GM18505 (cell line): ENCODE results near the gene S100A2.
"Not testable (repeated sequence)": the region's sequence is repeated elsewhere in the genome, so short reads cannot be mapped to it uniquely, and the experiment has no call there.

Source experiments
- ATAC-seq: cut with Tn5 transposase; IDR thresholded peaks from one replicate; pipeline ENCODE4 v1.9.1; 2021; ENCODE audit not compliant: unreplicated experiment
- POLR2A ChIP-seq: IDR thresholded peaks from 4 replicates; pipeline ENCODE4 v1.6.1; 2011; ENCODE audit warnings: borderline replicate concordance; ENCODE audit not compliant: insufficient read depth, insufficient read length; ENCODE audit errors: extremely low read depth

S100A2 gene

DNA sequence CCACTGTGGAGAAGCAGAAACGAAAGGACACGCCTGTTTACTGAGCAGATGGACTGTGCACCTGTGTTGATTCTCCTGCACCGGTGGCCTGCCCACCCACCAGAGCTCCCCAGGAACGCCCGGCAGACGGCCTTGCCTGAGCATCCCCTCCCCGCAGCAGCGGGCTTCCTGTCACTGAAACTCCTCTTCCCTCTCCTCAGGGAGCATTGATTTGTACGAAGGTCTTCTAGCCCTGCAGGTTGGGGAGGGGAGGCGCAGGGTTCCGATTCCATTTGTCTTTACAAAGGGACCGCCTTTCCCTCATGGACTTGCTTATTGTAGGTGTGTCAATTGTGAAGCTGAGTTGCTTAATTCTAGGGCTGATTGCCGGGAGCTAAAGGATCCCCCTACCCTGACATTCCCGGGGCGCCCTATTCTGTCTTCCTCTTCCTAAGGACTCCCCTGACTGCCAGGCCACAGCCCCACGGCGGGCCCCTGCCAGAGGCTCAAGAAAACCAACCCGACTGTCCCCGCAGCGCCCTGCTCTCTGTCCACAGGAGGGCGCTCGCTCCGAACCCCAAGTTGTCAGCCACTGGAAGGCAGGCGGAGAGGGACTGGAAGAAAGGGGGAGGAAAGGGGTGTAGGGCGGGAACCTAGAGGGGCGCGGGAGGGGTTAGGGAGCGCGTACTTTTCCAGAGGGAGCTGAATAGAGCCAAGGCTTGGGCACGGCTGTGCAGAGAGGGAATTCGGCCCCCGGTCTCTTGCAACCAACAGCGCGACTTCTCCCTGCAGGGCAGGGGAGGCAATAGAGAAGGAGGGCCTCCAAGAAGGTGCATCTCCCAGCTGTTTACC, 32.7 kb downstream of the S100A2 start:
- no peak for ATAC-seq
- TF ChIP-seq POLR2A, result no peak

GRCh38 chr1:153532181-153532580, 33.5 kb downstream of the S100A2 start:
- ATAC-seq, result no peak
- no peak for TF ChIP-seq POLR2A

DNA sequence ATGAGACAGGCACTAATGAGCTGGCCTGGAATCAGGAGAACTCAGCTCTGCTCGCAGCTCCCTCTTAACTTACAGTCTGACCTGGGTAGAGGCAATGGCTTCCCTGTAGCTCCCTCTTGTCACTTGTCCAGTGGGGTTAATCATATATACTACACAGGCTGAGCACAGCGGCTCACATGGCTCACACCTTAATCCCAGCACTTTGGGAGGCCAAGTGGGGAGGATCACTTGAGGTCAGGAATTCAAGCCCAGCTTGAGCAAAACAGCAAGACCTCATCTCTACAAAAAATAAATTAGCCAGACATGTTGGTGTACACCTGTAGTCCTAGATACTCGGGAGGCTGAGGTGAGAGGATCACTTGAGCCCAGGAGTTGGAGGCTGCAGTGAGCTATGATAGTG, 34.0 kb downstream of the S100A2 start:
- TF ChIP-seq POLR2A, result no peak
- ATAC-seq, result no peak

GRCh38 chr1:153527683-153528040, 38.0 kb downstream of the S100A2 start:
- ATAC-seq, result no peak
- no peak for TF ChIP-seq POLR2A

DNA sequence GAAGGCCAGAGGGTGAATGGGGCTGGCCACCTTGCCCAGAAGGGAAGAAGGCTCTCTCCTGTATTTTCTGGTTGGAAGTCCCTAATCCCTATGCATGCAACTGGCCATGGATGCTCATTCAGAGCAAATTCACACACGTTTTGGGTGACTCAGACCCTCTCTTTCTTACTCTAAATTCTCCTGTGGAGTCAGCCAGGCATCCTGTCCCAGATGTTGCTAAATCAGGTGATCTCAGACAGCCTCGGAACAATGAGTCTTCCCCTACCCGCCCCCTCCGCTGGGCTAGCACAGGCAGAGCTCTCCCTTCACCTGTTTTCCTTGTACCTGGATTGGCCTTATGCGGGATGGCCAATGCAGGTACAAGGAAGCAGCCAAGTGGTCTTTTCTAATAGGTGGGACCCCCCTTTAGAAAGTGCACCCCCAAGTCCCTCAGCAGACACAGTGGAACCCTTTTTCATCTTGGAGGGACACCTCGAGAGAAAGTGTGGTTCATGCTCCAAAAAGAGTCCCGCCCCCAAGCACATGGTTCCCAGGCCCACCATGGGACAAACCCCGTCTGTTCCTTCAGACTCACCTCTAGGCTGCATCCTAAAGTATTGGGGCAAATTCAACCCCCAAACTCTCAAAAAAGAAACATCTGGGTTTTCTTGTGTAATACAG, 38.5 kb downstream of the S100A2 start:
- ATAC-seq, result no peak
- TF ChIP-seq POLR2A, result no peak

DNA sequence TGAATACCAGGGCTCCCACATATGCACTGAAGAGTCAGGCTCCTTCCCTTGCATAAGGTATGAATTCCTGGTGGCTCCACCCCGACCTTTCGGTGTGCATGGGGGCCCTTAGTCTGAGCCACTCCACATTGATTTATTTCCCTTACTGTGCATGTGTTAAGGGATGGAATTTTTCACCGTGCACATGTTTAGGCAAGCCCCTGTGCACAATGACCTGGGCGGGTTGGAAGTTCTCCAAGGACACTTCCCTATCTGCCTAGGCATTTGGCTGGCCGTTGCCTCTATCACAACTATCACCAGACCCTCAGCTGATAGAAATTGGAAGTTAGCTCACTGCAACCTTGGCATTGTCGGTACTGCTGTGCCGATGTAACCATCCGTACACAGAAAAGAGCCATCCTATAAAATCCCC, 39.5 kb downstream of the S100A2 start:
- no peak for ATAC-seq
- no peak for TF ChIP-seq POLR2A

DNA sequence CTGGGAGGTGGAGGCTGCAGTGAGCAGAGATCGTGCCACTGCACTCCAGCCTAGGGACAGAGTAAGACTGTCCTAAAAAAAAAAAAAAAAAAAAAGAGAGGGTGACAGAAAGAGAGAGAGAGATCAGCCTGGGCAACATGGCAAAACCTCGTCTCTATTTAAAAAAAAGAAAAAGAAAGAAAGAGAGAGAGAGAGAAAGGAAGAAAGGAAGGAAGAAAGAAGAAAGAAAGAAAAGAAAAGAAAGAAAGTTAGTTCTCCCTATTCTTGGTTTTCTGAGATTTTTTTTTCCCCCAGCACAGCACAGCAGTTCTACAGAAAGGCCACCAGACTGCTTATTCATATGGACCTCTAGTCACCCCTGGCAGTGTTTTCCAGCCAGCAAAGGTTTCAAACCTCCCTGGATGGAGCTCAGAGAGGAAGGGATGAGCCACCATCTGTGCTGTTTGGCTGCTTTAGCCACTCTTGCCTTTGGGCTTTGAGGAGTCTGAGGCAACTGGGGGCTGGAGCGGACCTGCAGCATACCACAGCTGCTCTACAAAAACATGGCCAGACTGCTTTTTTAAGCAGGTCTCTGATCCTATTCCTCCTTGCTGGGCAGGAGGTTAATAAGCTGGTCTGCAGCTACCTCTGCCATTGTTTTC, 40.4 kb downstream of the S100A2 start:
- no peak for ATAC-seq
- TF ChIP-seq POLR2A, result no peak

GRCh38 chr1:153522353-153523048, 43.1 kb downstream of the S100A2 start:
- not testable (repeated sequence) for ATAC-seq

GRCh38 chr1:153521808-153522207, 43.8 kb downstream of the S100A2 start:
- not testable (repeated sequence) for ATAC-seq

DNA sequence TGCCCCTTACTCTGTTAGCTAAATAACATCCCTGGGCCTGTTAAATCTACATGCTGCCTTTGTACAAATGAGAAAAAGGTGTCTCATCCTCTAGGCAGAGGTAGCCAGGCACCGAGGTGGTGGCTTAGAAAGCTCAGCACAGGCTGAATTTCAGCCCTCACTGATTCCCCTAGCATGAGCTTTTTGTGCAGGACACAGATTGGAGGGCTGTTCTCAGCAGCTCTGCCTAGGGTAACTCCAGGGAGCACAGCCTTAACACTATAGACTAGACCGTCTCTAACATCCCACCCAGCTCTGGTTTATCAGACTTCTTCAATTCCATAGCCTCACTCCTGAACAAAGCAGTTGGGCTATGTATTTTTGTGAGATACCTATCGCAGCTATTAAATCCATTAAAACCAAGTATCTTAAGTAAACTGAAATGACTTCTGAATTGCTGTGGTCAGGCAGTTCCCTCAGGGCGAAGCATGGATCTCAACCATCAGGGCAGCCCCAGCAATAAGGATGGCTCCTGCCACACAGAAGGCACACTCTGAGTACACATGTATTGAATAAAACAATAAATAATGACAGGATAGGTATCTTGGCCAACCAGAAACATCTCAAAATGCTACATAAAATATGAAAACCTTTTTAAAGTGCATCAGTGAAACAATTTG, 44.7 kb downstream of the S100A2 start:
- no peak for ATAC-seq
- no peak for TF ChIP-seq POLR2A

- not testable (repeated sequence) for ATAC-seq
These were observed 45.4 kb downstream of the S100A2 start for GRCh38 chr1:153520137-153520691.

GRCh38 chr1:153519242-153519641, 46.4 kb downstream of the S100A2 start:
- TF ChIP-seq POLR2A, result no peak
- no peak for ATAC-seq
